Activated CD8-positive, alpha-beta T cell treated with anti-CD3 and anti-CD28 coated beads, Interleukin-2, amount 10 ng/mL, durations not matched to agents 7 days and 5 days (primary cell): ENCODE data around the gene LHX1. TPM values are rescaled to one million over a fixed set of nuclear protein-coding genes. Genes with fewer than 3 reads are reported as not detected.

ENCODE experiments used
- ATAC-seq: fragments of 150-1000 bp; cut with Tn5 transposase; one replicate; pipeline ENCODE4 v1.10.0; 2021; ENCODE audit warnings: moderate library complexity
- CTCF ChIA-PET: fragments of 350-600 bp; sonication (Branson Sonifier 250); formaldehyde crosslinking; loops from one replicate; lab custom pipeline; 2021; ENCODE audit warnings: antibody characterized with exemption; lab: Charles Lee
- POLR2A ChIA-PET: fragments of 350-600 bp; sonication (Branson Sonifier 250); formaldehyde crosslinking; loops from one replicate; lab custom pipeline; 2021; ENCODE audit warnings: antibody characterized with exemption; lab: Charles Lee
- DNase-seq: peaks from one replicate; pipeline ENCODE4 v3.0.0-alpha.2; 2020
- H3K27ac Mint-ChIP-seq: one replicate; pipeline ENCODE4 v1.8.0; 2021; ENCODE audit warnings: mild to moderate bottlenecking, mixed read lengths
- H3K27me3 Mint-ChIP-seq: one replicate; pipeline ENCODE4 v1.8.0; 2021; ENCODE audit warnings: low read depth, mixed read lengths
- H3K36me3 Mint-ChIP-seq: one replicate; pipeline ENCODE4 v1.8.0; 2021; ENCODE audit warnings: low read depth, mixed read lengths
- H3K4me1 Mint-ChIP-seq: one replicate; pipeline ENCODE4 v1.8.0; 2021; ENCODE audit warnings: low read depth, mixed read lengths
- H3K4me3 Mint-ChIP-seq: one replicate; pipeline ENCODE4 v1.8.0; 2021; ENCODE audit warnings: mild to moderate bottlenecking, mixed read lengths
- H3K9me3 Mint-ChIP-seq: one replicate; pipeline ENCODE4 v1.8.0; 2022; ENCODE audit warnings: mixed read lengths; ENCODE audit not compliant: insufficient read depth
- total RNA-seq, 2 experiments: library from RNA; stranded (reverse); gene quantifications; one replicate each; pipeline ENCODE4 v1.2.3, GENCODE V29; 2021

LHX1 gene
- total RNA-seq, 2 experiments from 2014 or later, result not detected

DNA sequence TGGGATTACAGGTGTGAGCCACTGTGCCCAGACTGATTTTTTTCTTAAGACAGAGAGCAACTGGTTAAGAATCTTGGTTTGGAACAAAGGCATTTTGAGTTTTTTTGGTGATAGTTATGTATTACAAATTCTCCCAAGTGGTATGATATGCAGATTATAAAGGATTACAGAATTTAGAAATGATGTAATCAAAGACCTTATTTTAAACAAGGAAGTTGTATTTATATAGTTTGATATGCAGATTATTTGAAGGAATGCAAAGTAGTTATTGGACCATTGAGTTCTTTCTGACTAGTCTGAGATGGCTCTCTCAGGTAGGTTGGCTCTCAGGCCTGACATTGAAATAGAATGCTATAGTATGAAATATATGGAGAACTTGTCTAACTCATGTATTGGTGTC lies 46.3 kb downstream of the LHX1 start:
- no peak overlapping the region for H3K4me3 Mint-ChIP-seq
- H3K36me3 Mint-ChIP-seq, result peaks cover 24% of the 10 kb centered on the region
- CTCF ChIA-PET, result no interaction called here
- ATAC-seq (no peak), DNase-seq (no peak)
- H3K27me3 Mint-ChIP-seq, result no peaks in the 10 kb centered on the region
- no peaks in the 10 kb centered on the region for H3K9me3 Mint-ChIP-seq
- POLR2A ChIA-PET, result no interaction called here
- H3K4me1 Mint-ChIP-seq, result no peaks in the 10 kb centered on the region
- no peak overlapping the region for H3K27ac Mint-ChIP-seq

DNA sequence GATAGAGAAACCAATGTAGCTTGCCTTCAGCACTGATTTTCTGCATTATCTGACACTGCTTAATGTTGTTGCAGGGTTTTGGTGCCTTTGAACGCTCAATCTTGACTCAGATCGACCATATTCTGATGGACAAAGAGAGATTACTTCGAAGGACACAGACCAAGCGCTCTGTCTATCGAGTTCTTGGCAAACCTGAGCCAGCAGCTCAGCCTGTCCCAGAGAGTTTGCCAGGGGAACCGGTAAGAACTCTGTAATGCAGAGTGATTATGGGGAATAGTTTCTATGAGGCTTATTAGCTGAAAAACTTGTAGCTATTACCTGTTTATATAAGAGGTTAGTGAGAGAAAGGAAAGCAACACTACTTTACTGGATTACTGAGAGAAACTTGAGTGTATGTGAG lies 51.9 kb downstream of the LHX1 start:
- H3K4me1 Mint-ChIP-seq, result no peaks in the 10 kb centered on the region
- ChIA-PET POLR2A (no interaction called here), CTCF (interaction anchor here (1.2 to 1.7 kb wide), 2 partner anchors 59 to 360 kb away, joined by 3 read pairs; no protein-coding TSS in a partner anchor)
- peaks cover 40% of the 10 kb centered on the region for H3K36me3 Mint-ChIP-seq
- no peaks in the 10 kb centered on the region for H3K9me3 Mint-ChIP-seq
- ATAC-seq (no peak), DNase-seq (no peak)
- no peaks in the 10 kb centered on the region for H3K27me3 Mint-ChIP-seq
- H3K27ac Mint-ChIP-seq, result no peak overlapping the region
- no peak overlapping the region for H3K4me3 Mint-ChIP-seq

DNA sequence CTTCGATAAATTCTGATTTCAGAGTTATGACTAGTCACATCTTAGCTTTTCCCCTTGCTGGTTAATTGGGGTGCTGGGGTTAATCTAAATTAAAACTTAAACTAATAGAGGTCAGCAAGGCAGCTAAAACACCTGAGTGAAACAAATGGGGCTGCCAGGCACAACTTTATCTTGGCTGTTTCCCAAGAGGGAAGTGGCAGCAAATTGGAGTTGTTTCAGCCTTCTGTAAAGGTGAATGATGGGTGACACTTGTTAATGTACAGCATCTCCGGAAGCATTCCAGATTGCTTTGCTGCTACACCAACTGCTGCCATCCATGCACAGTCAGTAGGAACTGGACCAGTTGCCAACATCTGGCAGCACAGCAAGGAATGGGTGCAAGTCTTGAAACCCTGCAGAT lies 55.4 kb downstream of the LHX1 start:
- POLR2A ChIA-PET, result no interaction called here
- DNase-seq (no peak), ATAC-seq (no peak)
- Mint-ChIP-seq H3K36me3 (peaks cover 62% of the 10 kb centered on the region), H3K4me3 (no peak overlapping the region), H3K9me3 (no peaks in the 10 kb centered on the region), H3K27me3 (no peaks in the 10 kb centered on the region), H3K4me1 (no peaks in the 10 kb centered on the region), H3K27ac (no peak overlapping the region)
- CTCF ChIA-PET, result interaction anchor here (1.1 to 1.5 kb wide), 2 partner anchors 10 to 247 kb away, joined by 3 to 5 read pairs; no protein-coding TSS in a partner anchor

DNA sequence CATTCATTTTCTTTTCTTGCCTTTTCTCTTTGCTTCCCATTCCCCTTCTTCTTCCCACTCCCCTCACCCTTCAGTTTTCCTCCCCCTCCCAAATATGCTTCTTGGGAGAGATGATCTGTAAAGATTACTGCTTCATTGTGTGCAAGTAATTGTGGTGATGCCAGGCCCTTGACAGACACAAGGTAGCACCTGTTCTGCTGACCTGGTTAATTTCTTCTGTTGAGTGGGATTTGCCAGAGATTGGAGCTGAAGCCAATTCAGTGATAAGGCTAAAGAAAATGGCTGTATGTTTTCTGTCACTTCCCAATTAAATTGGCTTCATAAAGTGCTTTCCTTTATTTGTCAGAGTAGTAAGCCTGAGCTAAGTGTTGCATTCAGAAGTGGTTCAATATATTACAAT lies 56.0 kb downstream of the LHX1 start:
- no peak for DNase-seq
- Mint-ChIP-seq H3K4me3 (no peak overlapping the region), H3K9me3 (no peaks in the 10 kb centered on the region), H3K27ac (no peak overlapping the region), H3K4me1 (no peaks in the 10 kb centered on the region), H3K27me3 (no peaks in the 10 kb centered on the region), H3K36me3 (peaks cover 67% of the 10 kb centered on the region)
- no peak for ATAC-seq
- ChIA-PET CTCF (interaction anchor here (1.0 to 1.8 kb wide), 4 partner anchors 10 to 247 kb away, joined by 3 to 5 read pairs (median 4); partner anchors contain the start of gene AATF), POLR2A (no interaction called here)

Other genes starting within 250 kb of the LHX1 start
- 10 to 100 TPM; 69.8 to 72.9 TPM for gene AATF, start 11.5 kb downstream of the LHX1 start, total RNA-seq